Measurements from ENCODE around the gene SVIL.
"Not testable (repeated sequence)": the region's sequence is repeated elsewhere in the genome, so short reads cannot be mapped to it uniquely, and the experiment has no call there.

The SVIL gene

DNA sequence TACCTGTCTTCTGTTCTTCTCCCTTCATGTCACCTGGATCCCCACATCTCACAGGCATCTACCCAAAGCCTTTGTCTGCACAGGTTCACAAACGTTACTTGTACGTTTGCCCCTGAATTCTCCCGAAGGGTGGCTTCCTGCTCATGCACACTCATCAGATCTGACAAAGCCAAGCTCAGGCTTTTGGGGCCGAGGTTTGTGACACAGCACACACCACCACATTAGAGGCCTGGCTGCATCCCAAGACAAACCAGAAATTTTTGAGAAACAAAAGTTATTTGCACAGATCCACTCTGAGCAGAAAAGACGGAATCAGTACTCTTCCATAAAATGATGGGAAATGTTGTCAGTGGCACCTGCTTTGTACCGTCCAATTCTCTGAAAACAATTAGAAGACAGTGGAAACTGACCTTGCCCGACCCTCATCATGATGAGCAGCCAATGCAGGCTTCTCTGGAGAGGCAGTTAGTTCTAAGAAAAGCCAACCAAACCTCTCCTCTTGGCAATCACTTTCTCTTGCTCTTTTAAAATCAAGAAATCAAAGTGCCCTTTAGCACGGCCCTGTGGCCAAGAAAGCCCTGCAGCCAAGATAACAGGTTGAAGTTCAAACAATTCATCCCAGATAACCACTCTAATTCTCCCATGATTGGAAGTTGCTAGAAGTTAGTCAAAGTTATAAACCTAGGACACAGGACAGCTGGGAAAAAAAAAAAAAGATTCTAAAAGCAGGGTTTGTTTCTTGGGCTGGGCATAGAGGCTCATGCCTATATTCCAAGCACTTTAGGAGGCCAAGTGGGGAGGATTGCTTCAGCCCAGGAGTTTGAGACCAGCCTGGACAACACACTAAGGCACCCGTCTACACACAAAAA lies 13.6 kb upstream of the SVIL start:
- no peak for DNase-seq

DNA sequence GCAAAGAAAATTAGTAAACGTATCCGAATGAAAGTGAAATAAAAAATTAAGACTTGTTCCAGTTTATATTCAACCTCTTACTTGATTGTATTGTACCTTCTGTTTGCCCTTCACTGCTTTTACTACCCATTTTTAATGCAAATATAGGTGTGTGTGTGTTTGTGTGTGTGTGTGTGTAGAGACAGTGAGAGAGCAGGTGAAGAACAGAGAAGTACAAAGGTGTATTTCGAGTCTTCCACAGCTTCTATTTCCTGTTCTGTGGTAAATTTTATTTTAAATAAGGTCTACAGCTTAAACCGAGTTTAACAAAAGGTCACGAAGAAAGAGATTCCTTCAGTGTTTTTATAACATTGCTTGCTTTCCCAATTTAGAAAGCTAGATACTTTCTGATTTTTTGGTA lies 12.7 kb upstream of the SVIL start:
- no peak for DNase-seq

DNA sequence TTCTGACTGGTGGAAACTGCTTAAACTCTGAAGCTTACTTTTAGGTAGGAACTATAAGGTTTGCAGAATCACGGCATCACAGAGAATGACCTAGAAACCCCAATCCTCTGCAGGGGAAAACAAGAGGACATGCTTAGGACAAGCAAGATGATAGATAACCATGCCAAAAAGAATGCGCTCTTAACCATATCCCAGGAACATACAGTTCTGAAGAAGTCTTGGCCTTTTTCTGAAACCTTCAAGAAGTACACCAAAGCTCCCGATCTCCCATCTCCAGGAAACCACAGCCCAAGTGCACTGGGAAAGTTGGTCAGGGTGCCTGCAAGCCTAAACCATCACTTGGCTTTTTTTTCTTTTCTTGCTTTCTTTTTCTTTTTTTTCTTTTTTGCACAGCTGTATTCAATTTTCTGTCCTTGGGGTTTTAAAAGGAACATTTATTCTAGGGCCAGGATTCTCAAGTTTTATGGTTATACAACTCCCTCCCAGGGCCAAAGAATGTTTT lies 12.2 kb upstream of the SVIL start:
- DNase-seq, result no peak

DNA sequence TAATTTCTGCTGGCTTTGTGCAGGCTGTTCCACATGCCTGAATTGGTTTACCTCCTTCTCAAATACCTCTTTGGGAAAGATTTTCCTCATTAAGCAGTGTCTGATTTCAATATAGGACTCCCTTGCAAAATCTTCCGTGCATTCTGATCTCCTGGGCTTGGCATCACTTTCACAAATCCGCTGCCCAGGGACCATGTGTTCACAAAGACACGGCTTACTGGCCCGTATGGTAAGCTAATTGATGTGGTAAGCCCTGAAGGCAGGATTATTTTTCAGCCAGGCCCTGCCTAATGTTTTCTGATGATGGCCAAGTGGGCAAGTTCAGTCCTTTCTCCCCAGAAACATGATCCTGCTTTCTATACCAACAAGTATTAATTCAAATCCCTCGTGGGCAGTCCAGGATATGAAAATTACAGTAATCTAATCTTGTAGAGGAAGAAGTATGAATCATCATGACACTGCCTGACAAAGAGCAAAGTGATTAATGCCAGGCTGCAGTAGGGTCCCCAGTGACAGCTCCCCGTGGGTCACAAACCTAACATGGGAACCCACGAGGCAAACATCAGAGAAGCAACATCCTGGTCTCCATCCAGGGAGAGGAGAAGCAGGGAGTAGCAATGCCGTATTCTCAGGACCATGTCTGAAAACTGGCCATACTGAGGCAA lies 11.6 kb upstream of the SVIL start:
- no peak for DNase-seq

DNA sequence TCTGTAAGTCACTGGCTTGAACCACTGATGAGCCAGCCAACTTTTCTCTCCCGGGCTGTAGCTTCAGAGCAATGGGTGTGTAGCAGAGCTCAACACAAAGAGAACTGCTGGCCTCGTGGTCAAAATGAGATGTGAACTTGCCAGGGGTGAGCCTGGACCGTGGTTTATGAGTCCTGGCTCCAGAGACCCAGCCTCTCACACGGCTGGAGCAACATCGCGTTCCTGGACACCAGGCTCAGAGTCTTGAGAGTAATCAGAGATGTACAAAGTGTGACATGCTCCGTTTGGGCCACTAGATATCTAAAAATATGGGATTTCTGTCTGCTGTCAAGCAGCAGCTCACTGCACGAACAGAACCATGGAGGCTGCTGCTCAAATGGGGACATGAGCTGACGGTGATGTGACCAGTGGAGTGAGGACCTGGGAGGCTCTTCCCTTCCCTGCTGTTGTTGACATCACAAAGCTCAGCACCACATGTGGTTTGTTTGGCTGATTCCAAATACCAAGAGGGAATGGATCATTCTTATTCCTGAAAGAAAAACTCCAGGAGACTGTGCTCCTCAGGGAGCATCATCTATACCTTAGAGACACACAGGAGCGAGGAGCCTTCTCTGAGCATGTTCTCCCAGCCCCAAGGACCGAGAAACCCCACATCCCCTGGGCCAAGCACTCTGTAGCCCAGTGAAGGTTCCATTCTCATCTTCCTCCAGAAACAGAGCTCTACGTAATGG lies 9.2 kb upstream of the SVIL start:
- no peak for DNase-seq

DNA sequence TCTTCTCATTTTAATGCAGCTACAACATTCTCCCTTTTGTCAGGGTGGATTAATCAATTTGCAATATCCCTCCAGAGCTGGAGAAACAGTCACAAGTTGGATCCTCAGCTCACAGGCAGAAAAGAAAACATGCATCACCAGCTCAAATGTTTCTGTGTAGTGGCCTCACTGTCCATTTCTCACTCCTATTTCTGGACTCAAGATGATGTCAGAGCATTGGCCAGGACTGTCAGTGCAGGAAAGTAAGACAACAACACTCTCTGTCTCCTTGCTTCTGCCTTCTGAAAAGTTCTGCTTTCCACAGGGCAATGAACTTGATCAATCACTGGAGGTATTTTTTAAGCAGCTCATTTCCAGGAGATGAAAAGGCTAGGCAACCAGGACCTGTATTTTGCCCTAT lies 8.2 kb upstream of the SVIL start:
- no peak for DNase-seq

DNA sequence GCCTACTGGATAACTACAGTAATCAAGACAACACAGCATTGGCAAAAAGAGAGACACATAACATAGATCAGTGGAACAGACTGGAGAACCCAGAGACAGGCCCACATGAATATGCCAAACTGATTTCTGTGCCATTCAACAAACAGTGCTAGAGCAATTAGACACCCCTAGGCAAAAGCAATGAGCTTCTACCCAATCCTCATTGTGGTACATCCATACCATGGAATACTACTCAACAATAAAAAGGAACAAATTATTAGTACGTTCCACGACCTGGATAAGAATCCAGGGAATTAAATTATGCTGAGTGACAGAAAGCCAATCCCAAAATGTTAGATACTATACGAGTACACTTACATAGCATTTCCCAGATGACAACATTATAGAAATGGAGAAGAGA lies 2.8 kb upstream of the SVIL start:
- DNase-seq, result no peak

DNA sequence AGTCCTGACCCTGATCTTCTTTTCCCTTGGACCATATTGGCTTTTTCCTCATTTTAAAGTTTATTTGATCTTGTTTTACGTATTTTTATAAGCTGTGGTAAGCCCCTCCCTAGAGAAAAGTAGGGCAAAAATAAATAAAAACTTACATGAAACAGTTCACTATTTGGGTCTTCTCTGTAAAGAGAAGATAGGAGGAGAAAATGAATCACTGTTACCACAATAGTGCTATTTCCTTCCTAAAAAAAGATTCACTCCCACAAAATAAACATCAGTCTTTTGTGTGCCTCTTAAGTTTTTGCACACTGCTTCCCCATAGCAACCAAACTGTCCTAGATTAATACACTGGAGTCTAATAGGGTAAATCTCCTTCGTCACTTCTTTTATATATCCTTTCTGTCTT lies 1.4 kb upstream of the SVIL start:
- no peak for DNase-seq

DNA sequence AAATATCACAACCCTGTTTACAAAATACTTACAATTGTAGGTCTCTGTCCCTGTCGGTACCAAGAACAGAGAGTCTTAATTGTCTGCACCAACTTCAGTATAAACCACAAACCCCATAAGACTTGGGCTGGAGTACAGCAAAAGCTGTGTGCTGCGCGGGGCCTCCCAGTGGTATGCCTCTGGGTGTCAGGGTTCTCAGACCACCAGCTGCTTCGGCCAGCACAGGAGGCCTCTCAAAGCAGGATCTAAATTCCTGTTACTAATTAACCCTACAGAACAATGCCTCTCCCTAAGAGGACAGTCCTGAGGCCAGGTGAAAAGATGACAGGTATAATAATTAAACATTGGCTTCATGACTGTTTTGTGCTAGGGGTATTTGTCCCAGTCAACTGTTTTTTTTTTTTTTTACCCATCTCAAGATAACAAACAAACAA lies 957 bp upstream of the SVIL start:
- no peak for DNase-seq

DNA sequence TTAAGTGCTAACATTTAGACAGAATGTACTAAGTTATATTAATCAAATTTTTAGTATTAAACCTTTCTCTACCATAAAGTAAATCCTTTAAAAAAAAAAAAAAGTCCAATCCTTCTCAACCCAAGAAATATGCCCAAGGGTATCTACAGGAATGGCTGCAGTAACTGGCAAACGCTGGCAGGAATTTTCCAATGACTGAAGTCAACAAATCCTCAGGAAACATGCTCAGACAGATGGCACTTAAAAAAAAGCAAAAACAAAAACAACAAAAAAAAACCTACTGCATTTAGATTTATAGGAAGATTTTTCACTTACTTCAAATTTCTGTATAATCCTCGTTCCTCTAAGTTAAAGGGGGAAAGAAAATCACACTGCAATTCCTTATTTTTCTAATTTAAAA lies 666 bp downstream of the SVIL start:
- DNase-seq, result no peak

DNA sequence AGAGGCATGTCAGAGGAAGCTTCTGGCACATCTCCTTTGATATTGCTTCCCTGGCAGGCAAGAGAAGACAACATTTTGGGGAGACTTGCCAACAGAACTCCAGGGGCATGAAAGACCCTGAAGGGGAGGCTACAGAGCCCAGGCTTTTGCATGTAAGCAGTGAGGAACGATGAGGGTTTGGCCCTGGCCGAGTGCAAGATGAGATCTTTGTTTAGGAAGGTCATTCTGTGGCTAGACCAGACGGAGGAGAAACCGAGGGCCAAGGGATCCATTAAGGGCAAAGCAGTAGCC lies 3.8 kb downstream of the SVIL start:
- no peak for DNase-seq

DNA sequence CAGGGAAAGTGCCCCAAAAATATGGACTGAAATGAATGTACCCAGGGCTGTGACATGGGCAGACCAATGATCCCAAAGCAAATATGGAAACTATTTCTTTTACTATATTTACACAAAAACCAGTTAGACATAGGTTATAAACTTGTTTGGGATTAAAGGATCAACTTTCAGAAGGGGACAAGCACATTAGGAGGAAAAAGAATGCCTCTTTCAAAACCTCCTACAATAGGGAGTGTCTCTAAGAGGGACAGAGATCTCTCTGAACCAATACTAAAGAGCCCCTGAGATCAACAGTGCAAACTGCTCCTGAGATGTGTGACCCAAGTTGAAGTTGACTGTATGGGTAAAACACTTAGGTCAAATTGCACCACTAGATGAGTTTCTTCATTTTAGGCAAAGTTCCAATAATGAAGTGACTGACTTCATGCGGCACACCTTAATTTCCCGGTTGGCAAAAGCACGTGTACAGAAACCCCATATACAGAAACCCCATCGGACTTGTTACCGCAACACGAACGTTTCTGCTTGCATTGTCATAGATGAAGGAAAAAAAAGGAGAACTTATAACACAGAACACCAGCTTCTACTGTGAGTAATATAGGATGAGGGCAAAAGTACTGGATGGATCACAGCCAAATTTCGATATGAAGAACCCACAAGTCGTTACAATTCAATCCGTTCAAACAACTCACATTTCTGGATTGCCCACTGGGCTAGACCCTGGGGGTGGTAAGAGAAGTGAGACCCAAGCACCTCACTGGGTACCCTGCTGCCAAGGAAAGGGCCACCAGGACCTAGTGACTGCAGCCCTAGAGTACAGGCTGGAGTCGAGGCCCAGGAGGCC lies 4.3 kb downstream of the SVIL start:
- peak; percentile 42 for DNase-seq

DNA sequence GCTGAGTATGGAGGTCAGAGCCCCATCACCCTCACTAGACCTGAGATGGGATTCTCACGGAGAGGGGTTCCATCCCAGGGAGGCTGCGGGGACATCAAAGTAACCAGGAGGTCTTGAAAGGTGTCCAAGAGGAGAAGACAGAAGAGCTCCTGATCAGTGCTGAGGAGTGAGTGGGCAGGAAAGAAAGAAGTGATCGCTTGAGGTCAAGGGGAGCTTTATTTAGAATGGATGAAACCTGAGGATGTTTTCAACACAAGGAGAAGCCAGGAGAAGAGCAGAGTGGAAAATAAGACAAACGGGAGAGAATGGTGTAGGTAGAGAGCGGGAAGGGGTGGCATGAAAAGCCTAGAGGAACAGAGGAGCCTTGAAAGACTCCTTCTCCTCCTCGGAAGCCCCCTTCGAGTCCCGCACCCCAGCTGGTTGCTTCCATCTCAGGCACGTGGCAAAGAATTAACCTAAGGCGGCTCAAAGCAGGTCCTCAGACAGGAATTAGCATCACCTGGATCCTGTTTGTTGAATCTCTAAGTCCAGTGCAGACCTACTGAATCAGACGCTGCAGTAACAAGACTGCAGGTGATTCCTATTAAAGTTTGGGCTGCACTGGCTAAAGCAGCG lies 5.8 kb downstream of the SVIL start:
- DNase-seq, result no peak

DNA sequence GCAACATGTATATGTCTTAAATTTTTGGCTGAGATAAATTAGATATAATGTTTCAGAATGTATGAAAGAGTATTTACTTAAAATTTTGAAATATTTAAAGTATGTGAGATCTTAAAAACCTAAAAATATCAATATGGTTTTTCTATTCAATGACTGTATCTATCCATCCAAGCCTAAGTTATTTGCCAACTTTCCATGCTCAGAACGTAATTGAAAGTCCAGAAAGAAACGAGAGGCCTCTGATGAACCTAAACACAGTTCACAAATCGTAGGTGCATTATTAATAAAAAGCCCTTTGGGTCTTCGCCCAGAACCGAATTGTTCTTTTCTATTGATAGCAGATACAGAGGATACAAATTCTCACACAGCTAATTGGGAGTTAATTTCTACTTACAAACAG lies 6.5 kb downstream of the SVIL start:
- DNase-seq, result no peak

DNA sequence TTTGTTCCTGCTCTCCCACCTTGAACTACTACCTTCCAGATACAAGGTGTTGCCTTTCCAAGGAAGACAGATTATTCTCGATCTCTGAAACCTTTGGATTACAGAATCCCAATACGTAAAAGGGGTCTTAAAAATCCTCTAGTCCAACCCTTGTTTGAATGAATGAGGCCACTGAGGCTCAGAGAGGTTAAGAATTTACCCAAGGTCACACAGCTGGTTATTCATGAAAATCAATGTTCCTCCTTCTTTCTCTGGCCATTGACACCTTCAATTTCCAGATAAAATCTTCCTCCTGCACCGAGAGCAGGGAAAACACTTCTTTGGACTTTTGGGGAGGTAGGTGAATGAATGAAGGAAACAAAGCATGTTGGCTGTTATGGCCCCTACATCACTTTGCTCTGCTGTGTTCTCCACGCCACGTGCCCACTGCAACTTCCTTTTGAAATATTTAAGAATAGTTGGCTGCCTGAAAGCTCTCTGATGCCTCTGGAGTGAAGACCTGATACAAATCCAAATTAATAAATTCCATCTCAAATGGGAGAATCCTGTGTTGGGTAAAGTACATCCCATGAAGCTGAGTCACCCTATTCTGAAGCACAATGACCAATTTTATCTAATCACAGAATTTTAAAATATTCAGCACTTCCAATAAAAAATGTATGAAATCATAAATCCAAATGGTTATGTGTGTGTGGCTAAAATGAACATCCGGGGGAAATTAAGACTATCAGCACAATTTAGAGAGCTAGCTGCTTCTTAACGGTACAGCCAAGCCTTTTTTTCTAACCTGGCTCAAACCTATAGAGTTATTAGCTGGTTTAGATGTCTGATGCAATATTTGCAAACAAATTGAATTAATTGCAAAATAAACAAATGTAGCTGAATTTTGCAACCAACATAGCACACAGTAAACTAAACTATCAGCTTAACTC lies 7.3 kb downstream of the SVIL start:
- DNase-seq, result no peak

DNA sequence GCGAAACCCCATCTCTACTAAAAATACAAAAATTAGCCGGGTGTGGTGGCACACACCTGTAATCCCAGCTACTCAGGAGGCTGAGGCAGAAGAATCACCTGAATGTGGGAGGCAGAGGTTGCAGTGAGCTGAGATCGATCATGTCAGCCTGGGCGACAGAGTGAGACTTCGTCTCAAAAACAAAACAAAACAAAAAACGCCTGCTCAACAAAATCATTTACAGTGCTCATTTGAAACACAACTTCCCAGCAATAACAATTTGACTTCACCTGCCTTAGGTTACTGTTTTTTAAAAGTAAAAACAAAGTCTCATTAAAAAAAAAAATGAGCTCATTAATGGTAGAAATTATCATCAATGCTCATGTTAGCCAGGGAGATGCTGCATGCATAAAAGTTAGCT lies 10.4 kb downstream of the SVIL start:
- DNase-seq, result not testable (repeated sequence)

DNA sequence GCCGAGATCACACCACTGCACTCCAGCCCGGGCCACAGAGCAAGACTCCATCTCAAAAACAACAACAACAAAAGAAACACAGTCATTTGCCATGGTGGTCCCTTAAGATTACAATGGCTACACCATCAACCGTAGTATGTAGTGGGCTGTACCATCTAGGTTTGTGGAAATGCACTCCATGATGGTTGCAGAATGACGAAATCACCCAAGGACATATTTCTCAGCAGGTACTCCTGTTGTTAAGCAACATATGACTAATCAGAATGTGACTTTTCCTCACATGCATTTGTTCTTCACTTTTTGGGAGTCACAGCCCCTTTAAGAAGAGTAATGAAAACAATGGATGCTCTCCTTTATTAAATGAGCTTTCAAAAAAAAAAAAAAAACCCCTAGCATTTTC lies 11.0 kb downstream of the SVIL start:
- DNase-seq, result no peak

DNA sequence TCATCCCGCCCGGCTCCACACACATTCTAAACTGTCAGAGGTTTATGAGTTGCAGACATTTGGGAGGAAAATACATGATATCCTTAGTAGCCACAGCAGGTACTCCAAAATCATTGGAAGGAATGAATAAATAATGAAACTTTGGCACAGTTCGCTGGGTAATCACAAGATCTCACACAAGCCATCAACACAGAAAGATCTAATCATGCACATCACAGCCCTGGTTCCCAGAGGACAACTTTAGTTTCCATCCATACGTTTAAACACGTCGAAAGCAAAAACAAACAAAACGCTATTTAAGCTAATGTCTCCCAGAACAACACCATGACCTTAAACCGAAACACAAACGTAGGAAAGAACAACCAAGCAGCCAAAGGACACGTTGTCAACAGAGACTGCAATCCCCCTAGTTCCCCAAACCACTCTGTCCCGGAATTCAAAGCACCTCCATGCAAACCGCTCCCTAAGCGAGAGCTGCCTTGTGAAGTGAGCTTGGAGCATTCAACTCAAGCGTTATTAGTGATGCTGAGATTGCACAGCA lies 12.3 kb downstream of the SVIL start:
- peak; percentile 12 for DNase-seq

DNA sequence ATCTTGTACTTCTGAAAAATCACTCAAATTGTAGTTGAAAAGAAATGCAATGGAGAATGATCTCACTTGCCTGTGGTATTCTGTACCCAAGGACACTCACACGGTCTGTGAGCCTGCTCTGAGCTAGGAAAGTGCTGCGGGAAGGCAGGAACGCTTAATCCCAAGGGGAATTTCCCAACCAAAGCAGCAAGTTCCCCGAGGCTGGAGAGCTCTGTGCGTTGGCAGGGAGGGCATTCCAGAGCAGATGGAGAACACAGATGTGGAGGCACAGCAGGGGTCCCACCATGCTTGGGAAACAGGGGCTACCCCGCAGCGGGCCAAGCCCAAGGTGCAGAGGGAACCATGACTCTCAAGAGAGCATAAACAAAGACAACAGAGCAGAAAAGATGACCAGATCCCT lies 13.6 kb downstream of the SVIL start:
- DNase-seq, result no peak

DNA sequence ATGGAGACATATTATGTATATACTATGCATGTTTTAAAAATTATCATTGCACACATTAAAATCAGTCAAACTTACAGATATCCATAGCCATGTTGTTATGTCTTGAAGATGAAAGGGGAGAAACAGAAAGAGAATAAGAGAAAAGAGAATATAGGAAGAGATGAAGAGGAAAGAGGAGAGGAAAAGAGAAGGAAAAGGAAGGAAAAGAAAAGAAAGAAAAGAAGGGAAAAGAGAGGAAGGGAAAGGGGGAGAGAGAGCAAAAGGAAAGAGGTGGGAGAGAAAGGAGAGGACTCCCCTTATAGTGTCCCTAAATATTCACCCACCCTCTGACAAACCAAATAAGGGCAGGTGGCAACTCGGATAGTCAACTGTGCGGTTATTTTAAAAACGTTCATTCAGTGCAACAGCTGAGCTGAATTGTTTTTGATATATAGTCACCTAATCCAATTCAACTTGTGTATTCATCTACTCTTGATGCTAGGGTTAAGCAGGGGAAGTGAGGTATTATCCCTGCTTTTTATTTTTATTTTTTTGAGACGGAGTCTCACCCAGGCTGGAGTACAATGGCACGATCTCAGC lies 14.6 kb downstream of the SVIL start:
- DNase-seq, result no peak

DNA sequence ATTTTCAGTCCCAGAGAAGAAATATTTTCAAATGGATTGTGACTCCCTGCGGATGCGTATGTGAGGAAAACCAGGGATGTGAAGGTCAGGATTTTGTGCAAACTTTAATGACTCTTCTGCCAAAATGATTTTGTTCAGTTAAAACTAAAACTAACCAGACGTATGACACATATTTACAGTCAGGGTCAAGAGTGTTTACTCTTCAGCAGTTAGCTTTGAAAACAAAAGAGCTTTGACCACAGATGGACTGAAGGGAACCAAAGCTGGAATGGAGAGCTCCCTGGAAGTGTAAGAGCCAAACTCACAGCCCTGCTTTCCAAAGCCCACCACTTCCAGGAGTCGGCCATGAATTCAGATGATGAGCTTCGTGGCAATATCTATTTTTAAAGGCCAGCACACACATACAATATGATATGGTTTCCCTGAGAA lies 15.5 kb downstream of the SVIL start:
- DNase-seq, result no peak
